Skin epidermis (tissue), 12 donors: Measurements from ENCODE around the gene MMP23B.

Experiments used
- H3K27ac ChIP-seq, 21 experiments: fragments of 200-600 bp; sonication (generic) in 11 of 21; one replicate each; pipeline ENCODE4 v1.5.0; 2020; ENCODE audit warnings: mild to moderate bottlenecking in 3 of 21, inconsistent platforms in 2 of 21, moderate library complexity in 2 of 21
- H3K4me3 ChIP-seq, 7 experiments: fragments of 200-600 bp; sonication (generic) in 2 of 7; one replicate each; pipeline ENCODE4 v1.5.0; 2020; ENCODE audit warnings: inconsistent platforms in 2 of 7, mild to moderate bottlenecking in 2 of 7, moderate library complexity in 1 of 7

Gene MMP23B

GRCh38 chr1:1601564-1602303, 30.2 kb upstream of the MMP23B start:
- H3K27ac ChIP-seq = no peak overlapping the region
- no peak overlapping the region for H3K4me3 ChIP-seq

- Histone ChIP-seq H3K4me3 (no peak overlapping the region), H3K27ac (no peak overlapping the region)
Measured at GRCh38 chr1:1602304-1602967, 29.5 kb upstream of the MMP23B start.

- H3K27ac ChIP-seq = no peak overlapping the region
- H3K4me3 ChIP-seq = no peak overlapping the region
Measured at GRCh38 chr1:1602968-1603506, 28.9 kb upstream of the MMP23B start.

GRCh38 chr1:1603671-1604373, 28.2 kb upstream of the MMP23B start:
- H3K27ac ChIP-seq = no peak overlapping the region

DNA sequence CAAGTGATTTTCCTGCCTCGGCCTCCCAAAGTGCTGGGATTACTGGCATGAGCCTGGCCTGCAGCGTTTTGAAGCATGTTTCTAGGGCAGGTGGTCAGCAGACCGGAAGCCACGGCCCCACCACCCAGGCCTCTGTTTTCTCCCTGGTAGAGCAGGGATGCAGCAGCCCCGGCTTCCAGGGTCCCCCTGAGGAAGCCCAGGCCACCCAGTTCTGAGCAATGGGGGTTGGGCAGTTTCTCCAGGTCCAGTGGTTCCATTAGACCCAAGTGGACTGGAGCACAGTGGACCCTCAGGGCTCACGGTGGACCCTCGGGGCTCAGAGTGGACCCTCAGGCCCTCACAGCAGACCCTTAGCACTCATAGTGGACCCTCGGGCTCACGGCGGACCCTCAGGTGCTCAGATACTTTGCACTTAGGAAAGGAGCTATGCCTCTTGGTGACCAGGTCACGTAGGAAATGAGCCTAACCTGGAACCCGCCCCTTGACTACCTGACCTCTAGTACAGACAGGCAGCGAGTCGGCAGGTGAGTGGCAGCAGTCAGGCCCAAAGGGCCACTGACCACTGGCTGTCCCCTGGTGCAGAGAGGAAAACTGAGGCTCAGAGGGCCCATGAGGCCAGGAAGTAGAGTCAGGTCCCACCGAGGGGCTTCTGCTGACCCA, 27.5 kb upstream of the MMP23B start:
- no peak overlapping the region for H3K27ac ChIP-seq
- no peak overlapping the region for H3K4me3 ChIP-seq

More at GRCh38 chr1:1603671-1604373, 28.2 kb upstream of the MMP23B start:
- no peak overlapping the region for H3K4me3 ChIP-seq

DNA sequence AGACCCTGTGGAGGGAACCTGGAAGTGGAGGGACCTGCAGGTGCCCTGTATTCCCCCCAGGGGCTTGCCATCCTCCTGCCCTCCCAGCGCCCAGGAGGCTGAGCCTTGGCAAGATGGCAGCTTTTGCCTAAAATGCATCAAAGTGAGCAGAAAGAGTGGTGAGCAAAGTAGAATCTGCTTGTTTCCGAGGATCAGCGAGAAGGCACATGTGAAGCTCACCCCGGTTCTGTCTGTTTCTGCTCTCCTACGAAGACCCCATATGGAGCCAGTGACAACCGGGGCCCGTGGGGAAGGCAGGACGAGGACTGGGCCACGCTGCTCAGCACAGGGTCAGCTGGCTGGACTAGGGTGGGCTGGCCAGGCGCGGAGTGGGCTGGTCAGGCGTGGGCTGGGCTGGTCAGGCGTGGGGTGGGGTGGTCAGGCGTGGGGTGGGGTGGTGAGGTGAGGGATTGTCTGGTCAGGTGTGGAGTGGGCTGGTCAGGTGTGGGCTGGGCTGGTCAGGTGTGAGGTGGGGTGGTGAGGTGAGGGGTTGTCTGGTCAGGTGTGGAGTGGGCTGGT, 26.9 kb upstream of the MMP23B start:
- H3K27ac ChIP-seq = no peak overlapping the region
- H3K4me3 ChIP-seq = no peak overlapping the region

DNA sequence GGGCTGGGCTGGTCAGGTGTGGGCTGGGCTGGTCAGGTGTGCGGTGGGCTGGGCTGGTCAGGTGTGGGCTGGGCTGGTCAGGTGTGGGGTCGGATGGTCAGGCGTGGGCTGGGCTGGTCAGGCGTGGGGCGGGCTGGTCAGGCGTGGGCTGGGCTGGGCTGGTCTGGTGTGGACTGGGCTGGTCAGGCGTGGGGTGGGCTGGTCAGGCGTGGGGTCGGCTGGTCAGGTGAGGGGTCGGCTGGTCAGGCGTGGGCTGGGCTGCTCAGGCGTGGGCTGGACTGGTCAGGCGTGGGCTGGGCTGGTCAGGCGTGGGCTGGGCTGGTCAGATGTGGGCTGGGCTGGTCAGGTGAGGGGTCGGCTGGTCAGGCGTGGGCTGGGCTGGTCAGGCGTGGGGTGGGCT, 26.2 kb upstream of the MMP23B start:
- no peak overlapping the region for H3K4me3 ChIP-seq
- H3K27ac ChIP-seq = no peak overlapping the region

GRCh38 chr1:1606232-1606631, 25.7 kb upstream of the MMP23B start:
- H3K27ac ChIP-seq = no peak overlapping the region
- no peak overlapping the region for H3K4me3 ChIP-seq

GRCh38 chr1:1609822-1610485, 22.0 kb upstream of the MMP23B start:
- H3K27ac ChIP-seq = no peak overlapping the region
- H3K4me3 ChIP-seq = no peak overlapping the region

- Histone ChIP-seq H3K27ac (peak overlapping the region in 4 of 21 experiments; percentile 6 to 39 (median 19)), H3K4me3 (no peak overlapping the region)
Measured at GRCh38 chr1:1610796-1611195, 21.2 kb upstream of the MMP23B start.

DNA sequence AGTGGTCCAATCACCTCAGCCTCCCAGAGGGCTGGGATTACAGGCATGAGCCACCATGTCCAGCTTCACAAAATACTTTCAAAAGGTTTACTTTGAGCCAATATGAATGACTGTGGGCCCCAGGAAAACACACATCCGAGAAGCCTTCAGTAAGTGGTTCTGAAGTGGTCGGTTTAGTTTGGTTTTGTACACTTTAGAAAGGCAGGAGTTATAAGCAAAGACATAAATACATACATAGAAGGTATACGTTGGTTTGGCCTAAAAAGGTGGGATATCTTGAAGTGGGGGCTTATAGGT, 19.9 kb upstream of the MMP23B start:
- H3K4me3 ChIP-seq = no peak overlapping the region
- H3K27ac ChIP-seq = peak overlapping the region in 3 of 21 experiments; percentile 0 to 37 (median 8)

DNA sequence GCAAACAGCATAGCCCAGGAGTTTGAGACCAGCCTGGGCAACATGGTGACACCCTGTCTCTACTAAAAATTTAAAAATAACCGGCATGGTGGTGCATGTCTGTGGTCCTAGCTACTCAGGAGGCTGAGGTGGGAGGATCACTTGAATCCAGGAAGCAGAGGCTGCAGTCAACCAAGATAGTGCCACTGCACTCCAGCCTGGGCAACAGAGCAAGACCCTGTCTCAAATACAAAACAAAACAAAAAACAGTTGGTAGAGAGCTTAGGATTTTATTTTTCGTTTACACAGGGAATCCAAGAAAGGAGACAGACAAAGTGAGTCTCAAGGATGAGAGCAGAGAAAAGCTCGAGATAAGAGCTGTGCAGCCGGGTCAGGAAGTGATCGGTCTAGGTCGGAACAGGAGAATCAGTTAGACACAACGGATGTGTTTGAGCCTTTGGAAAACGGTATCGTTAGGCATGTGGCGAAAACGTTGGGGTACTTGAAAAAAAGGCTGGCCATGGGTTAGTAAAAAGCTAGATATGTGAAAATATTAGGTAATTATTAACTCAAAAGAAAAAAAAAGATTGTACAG, 18.4 kb upstream of the MMP23B start:
- Histone ChIP-seq H3K27ac (peak overlapping the region in 11 of 21 experiments; percentile 11 to 100 (median 99)), H3K4me3 (peak overlapping the region in 3 of 7 experiments; percentile 92 to 97 (median 95))

DNA sequence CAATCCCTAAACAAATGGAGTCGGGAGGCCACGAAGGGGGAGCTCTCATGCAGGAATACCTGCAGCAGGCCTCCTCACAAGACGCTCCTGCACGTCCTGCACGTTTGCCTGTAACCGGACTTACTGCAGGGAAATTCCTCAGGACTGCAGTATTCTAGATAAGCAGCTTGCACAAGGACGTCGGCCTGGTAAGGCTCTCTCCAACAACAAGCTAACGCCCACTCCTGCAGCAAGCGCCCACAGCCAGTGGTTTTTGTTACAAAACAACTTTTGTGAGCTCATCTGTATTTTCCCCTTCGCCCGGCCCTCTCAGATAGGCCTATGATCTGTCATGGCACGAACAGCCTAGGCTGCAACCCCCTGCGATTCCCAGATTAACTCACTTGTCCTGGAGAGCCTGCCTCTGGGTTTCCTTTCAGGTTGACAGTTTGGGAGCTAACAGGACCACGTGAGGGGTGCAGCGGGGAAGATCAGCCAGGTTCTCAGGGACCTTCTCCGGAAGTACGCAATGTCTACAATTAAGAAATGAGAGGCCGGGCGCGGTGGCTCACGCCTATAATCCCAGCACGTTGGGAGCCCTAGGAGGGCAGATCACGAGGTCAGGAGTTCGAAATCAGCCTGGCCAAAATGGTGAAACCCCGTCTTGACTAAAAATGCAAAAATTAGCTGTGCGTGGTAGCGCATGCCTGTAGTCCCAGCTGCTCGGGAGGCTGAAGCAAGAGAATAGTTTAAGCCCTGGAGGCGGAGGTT, 17.6 kb upstream of the MMP23B start:
- peak overlapping the region in 20 of 21 experiments; percentile 96 to 100 (median 99) for H3K27ac ChIP-seq

GRCh38 chr1:1614954-1615255, 17.1 kb upstream of the MMP23B start:
- Histone ChIP-seq H3K27ac (peak overlapping the region in 20 of 21 experiments; percentile 96 to 100 (median 99)), H3K4me3 (peak overlapping the region; percentile 83 to 97 (median 95))

More for the DNA sequence above, 17.6 kb upstream of the MMP23B start:
- H3K4me3 ChIP-seq = peak overlapping the region; percentile 83 to 97 (median 95)

- H3K4me3 ChIP-seq = peak within 1 kb of the TSS; percentile 83 to 97 (median 95)
Measured at GRCh38 chr1:1615256-1616044, 16.5 kb upstream of the MMP23B start, which contains the start of gene MIB2. Gene MIB2 (plus strand): TSS chr1:1615500. CDS start chr1:1623453, 7,953 bp downstream.

GRCh38 chr1:1616045-1616790, 15.8 kb upstream of the MMP23B start:
- Histone ChIP-seq H3K27ac (peak overlapping the region; percentile 96 to 100 (median 99)), H3K4me3 (peak overlapping the region; percentile 83 to 97 (median 95))

More at GRCh38 chr1:1615256-1616044, 16.5 kb upstream of the MMP23B start, which contains the start of gene MIB2:
- peak within 1 kb of the TSS; percentile 96 to 100 (median 99) for H3K27ac ChIP-seq
